ENCODE measurements around the gene RPP38.

Gene RPP38

DNA sequence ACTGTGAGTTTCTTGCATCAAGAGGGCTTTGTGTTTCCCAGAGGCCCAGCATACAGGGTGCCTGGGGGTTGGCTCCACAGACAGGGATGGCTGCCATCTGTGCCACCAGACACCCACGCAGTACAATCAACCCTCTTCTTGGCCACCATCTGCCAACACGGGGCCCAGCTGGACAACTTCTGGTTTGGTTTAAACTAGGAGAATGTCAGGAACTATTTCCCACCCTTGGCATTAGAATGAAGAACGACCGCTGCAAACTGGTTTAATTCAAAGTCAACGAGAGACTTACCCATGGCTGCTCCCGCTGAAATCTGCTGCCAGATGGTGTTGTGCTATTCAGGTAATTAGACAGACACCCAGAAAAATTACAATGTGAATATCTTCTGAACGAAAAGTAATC is 43.5 kb downstream of the RPP38 start:
- no peak for TF ChIP-seq CTCF (IDR thresholded peaks at IDR 0.05; ENCODE audit: low read depth, low read length)
- no peak overlapping the region for H3K4me3 ChIP-seq (ENCODE audit: low read depth, low read length)

DNA sequence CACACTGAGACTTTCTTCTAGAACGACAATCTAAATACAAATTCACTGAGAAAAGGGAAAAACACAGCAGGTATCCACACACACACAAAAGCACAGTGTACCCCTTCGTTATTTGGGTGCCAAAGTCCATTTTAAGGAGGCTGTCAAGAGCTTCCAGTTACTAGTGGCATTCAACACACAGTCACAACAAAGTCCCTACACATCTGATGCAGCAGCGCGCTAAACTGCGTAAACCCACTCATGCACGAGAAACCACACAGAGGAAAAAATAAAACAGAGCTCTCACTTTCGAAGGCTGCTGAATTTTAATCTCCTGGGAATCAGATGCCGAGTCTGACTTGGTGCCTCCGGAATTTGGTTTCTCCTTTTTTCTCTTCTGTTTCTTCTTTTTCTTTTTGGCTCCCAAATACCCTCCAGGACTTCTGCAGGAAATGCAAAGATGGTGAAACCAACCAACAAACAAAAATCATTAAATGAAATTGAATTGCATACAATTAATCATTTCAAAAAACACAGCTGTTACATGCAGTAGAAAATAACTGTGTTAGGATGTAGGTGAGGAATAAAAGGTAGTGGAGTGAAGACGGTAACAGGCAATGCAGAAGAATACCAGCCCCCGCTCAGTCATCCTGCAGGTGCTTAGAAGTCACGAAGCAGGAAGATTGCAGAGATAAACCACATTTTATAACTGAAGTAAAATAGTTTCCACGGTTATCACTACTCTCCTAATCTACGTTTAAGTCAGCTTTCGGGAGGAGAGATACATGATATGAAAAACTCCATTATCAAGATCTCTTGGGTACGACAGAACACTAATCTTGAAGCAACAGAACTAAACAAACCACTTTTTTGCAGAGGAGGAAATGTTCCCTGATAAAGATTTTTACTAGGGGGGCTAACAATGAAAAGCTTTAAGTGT is 44.2 kb downstream of the RPP38 start:
- TF ChIP-seq CTCF (IDR thresholded peaks at IDR 0.05; ENCODE audit: low read depth, low read length): no peak
- no peak overlapping the region for H3K4me3 ChIP-seq (ENCODE audit: low read depth, low read length)

DNA sequence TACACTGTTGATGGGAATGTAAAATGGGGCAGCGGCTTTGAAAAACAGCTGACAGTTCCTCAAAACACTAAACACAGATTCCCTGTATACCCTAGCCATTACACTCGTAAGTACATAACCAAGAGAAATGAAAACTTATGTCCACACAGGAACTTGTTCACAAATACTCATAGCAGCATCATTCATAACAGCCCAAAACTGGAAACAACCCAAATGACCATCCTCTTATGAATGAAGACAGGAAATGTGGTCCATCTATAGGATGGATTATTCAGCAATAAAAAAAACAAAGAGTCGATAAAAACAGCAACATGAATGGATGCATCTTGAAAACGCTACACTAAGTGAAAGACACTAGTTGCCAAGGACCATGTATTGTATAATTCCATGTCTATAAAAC is 47.6 kb downstream of the RPP38 start:
- no peak overlapping the region for H3K4me3 ChIP-seq (ENCODE audit: low read depth, low read length)
- TF ChIP-seq CTCF (IDR thresholded peaks at IDR 0.05; ENCODE audit: low read depth, low read length): no peak

GRCh38 chr10:15146366-15146765 is 49.2 kb downstream of the RPP38 start:
- H3K4me3 ChIP-seq (ENCODE audit: low read depth, low read length): no peak overlapping the region
- TF ChIP-seq CTCF (IDR thresholded peaks at IDR 0.05; ENCODE audit: low read depth, low read length): no peak

GRCh38 chr10:15147594-15148392 is 50.6 kb downstream of the RPP38 start:
- TF ChIP-seq CTCF (IDR thresholded peaks at IDR 0.05; ENCODE audit: low read depth, low read length): no peak
- no peak overlapping the region for H3K4me3 ChIP-seq (ENCODE audit: low read depth, low read length)

DNA sequence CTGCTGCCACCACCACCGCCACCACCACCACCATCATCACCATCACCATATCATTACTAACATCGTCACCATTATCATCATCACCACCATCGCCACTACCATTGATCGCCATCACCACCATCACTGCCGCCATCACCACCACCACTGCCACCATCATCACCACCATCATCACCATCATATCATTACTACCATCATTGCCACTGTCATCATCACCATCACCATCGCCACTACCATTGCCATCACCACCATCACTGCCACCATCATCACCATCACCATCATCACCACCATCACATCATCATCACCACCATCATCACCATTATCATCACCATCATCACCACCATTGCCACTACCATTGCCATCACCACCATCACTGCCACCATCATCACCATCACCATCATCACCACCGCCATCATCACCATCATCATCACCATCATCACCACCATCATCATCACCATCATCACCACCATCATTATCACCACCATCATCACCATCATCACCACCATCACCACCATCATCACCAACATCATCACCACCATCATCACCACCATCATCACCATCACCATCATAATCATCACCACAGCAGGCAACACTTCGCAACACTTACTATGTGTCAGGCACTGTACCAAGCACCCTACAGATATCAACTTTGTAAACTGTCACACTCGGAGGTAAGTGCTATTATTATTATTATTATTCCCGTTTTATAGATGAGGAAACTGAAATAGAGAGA is 52.1 kb downstream of the RPP38 start:
- no peak for TF ChIP-seq CTCF (IDR thresholded peaks at IDR 0.05; ENCODE audit: low read depth, low read length)
- H3K4me3 ChIP-seq (ENCODE audit: low read depth, low read length): no peak overlapping the region

All from WI38 (cell line).